HG03558 (cell line): Measurements from ENCODE around the gene ADORA2B.
"Not testable (repeated sequence)": the region's sequence is repeated elsewhere in the genome, so short reads cannot be mapped to it uniquely, and the experiment has no call there.

Experiments
- ATAC-seq: cut with Tn5 transposase; IDR thresholded peaks from one replicate; pipeline ENCODE4 v1.9.1; 2021; ENCODE audit warnings: moderate number of reproducible peaks; ENCODE audit not compliant: unreplicated experiment; ENCODE audit errors: extremely low read depth

Gene ADORA2B

DNA sequence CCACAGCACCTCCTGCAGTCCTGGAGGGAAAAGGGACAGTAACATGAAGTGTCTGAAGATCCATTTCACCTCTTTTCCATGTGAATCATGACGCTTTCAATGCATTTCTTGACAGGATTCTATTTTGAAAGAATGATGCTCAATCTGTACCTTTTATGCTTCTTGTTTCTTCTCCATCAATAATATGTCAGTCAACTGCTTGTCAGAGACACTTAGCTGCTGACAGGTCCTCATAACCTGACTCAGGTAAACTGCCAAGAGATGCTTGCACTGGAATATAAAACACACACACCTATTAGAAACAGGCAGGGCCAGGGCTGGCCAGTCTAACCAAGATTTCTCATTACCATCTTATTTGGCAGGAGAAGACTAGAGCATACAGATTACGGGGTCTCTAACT, 33.0 kb downstream of the ADORA2B start:
- ATAC-seq: no peak

- no peak for ATAC-seq
Measured at GRCh38 chr17:15978606-15979005, 33.7 kb downstream of the ADORA2B start.

DNA sequence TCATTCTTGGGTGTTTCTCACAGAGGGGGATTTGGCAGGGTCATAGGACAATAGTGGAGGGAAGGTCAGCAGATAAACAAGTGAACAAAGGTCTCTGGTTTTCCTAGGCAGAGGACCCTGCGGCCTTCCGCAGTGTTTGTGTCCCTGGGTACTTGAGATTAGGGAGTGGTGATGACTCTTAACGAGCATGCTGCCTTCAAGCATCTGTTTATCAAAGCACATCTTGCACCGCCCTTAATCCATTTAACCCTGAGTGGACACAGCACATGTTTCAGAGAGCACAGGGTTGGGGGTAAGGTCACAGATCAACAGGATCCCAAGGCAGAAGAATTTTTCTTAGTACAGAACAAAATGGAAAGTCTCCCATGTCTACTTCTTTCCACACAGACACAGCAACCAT, 34.1 kb downstream of the ADORA2B start:
- not testable (repeated sequence) for ATAC-seq

- ATAC-seq: peak; percentile 75
Measured at GRCh38 chr17:15981208-15981607, 36.3 kb downstream of the ADORA2B start.

DNA sequence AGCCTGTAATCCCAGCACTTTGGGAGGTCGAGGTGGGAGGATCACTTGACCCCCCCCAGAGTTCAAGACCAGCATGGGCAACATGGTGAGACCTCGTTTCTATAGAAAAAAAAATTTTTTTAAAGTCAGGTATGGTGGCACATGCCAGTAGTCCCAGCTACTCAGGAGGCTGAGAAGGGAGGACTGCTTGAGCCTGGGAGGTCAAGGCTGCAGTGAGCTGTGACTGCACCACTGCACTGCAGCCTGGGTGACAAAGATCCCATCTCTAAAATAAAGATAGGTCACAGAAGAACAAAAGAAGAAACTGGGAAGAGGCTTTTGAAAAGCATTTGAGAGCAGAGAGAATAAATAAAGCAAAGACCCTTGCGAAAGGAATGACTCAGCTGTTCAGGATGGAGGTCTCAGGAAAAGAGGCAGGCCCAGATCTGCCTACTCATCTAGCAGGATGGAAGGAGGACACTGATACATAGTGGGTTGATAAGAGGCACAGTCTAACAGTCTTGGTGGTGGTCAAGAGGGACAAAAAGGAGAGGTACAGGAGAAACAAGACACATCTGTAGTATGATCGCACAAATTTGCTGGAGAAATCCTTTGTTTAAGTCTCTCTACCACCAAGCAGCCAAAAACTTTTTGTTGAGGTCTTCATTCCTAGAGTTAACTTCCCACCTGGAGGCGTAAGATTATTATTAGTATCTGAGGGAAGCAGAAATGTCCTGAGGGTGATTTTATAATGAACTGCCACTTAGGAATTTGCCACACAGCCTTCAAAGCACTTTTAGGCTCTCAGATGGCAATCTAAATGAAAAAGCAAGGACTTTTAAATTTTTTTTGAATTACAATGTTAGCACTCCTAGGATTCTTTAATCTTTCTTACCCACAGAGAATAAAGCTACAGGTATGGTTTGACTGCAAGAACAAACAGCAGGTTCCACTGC, 37.0 kb downstream of the ADORA2B start:
- no peak for ATAC-seq

DNA sequence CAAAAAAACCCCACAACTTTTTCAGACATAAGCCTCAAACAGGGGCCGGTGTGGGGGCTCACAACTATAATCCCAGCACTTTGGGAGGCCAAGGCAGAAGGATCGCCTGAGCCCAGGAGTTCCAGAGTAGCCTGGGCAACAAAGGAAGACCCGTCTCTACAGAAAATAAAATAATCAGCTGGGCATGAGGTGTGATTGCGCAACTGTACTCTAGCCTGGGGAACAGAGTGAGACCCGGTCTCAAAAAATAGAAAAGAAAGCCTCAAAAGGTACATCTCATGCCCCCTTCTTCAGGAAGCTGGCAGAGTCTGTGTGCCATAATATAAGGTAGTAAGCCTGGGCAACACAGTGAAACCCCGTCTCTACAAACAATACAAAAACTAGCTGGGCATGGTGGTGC, 51.4 kb downstream of the ADORA2B start:
- no peak for ATAC-seq

GRCh38 chr17:15998031-15998562, 53.2 kb downstream of the ADORA2B start:
- no peak for ATAC-seq

DNA sequence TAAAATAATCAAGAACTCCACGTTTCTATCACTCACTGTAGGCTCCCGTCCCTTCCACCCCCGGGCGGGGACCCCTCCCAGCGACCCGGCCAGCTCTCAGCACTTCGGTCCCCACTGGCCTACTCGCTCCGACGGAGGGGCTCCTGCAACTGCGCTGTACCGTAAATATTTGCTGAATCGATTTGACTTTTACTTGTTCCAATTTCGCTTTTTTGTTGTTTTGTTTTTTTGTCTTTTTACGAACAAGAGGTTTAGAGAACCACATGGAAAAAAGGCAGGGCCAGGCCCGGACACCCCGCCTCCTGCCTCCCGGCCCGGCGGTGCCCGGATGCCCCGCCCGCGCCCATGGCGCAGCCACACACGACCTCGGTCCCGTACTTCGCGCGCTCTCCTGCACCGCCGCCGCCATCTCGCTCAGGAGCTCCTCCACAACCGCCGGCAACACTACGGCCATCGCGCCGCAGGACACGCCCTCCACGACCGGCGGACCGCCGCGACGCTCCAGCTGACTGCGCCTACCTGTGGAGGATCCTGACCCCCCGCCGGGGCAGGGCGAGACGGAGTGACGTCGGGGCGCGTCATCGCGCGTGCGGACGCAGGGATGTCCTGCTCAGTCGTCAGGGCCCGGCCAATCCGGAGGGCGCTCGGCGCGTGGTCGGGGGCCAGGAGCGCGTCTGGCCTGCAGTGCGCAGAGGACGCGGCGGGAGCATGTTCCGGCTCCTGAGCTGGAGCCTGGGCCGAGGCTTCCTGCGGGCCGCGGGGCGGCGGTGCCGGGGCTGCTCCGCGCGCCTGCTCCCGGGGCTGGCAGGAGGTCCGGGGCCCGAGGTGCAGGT, 54.4 kb downstream of the ADORA2B start, which contains the start of the genes TTC19 and ZSWIM7:
TSS of gene TTC19 (plus strand) at position 684 of the 833 bp plus-strand sequence. CDS start at position 709, 25 bp downstream.
TSS of gene ZSWIM7 (minus strand) at position 564 of the 833 bp plus-strand sequence. CDS start at position 454, 110 bp downstream.
- ATAC-seq: peak; percentile 86

DNA sequence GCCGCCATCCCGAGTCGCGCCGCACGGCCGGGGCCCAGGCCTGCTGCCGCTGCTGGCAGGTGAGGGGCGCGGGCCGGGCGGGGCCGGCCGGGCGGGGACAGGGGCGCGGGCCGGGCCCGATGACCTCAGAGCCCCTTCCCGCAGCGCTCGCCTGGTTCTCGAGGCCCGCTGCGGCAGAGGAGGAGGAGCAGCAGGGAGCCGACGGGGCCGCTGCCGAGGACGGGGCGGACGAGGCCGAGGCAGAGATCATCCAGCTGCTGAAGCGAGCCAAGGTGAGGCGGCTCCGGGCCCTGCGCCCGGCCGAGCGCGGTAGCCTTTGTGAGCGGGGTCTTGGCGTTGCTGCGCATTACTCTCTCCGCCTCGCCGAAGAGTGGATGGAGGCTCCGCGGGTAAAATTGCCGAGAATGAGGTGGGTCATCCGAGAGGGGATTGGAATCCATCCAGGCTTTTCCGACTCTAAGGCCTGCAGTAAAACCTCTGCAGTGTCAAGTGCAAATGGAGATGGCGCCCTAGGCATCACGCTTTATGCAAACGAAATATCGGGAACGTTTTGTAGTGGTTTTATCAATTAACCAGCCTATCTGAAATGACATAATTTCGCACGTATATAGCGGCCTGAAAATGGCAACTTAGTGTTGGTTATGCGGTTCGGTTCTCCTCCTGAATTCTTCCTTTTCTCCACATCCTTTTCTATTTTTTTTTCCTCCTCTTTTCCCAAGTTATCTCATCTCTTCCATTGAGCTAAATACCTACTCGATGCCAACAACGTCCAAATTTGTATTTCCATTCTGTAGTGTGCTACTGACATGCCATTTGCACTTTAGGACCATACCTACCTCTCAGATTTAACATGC, 55.3 kb downstream of the ADORA2B start:
- ATAC-seq: peak; percentile 30

DNA sequence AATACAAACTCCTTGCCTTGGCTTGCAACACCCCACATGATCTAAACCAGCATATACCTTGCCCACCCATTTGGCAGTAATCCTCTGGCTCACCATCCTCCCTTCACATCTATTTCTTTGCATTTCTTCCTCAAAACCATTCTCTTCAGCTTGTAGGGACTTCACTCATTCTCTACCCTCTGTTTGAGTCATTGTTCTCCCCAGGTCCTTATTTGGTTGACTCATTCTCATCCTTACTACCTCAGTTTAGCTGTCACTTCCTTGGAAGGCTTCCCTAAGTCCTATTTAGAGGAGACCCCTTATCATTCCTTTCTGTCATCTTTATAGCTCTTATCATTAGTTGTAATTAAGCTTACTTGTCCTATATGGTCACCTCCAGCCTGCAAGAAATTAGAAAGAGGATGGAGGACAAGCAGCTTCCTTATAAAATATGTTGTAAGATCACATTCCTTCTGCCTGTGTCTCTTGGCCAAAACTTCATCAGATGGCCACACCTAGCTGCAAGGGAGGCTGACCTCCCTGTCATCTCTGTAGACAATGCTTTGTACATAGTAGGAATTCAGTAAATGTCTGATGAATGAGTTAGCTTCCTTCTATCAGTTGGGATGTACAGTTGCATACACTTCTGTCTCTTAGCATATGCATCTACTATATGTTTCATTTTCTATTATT, 56.4 kb downstream of the ADORA2B start:
- ATAC-seq: no peak

GRCh38 chr17:16002708-16003260, 57.9 kb downstream of the ADORA2B start:
- ATAC-seq: no peak

DNA sequence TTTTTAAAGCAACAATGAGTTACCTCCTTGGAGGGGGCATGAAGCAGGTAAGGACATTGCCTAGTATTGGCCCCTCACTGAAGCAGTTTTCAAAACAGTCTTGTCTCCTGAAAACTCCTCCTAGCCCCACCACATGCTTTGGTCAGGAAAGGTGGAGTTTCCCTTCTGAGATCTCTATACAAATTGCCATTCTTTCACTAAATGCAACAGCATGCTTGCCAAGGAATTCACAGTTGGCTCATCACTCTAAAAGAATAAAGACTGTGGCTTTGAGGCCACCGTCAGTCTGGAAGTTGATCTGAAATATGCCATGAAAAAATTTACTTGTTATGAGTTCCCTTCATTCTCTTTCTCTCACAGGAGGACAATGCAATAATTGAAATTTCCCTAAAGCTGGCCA, 58.9 kb downstream of the ADORA2B start:
- ATAC-seq: no peak

- ATAC-seq: no peak
Measured at GRCh38 chr17:16005636-16006035, 60.7 kb downstream of the ADORA2B start.

DNA sequence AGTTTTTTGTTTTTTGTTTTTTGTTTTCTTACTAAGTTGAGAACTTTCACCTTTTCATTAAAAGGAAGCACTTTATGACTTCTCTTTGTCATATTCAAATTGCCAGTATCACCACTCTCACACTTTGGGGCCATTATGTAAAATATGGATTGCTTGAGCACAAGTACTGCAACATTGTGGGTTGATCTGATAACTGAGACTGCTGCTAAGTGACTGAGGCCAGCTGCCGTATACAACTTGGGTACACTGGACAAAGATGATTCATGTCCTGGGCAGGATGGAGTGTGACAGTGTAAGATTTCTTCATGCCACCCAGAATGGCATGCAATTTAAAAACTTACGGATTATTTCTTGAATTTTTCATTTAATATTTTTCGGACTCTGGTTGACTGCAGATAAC, 62.5 kb downstream of the ADORA2B start:
- ATAC-seq: no peak

GRCh38 chr17:16013943-16014407, 69.0 kb downstream of the ADORA2B start:
- no peak for ATAC-seq

GRCh38 chr17:16019347-16019746, 74.4 kb downstream of the ADORA2B start:
- ATAC-seq: no peak

DNA sequence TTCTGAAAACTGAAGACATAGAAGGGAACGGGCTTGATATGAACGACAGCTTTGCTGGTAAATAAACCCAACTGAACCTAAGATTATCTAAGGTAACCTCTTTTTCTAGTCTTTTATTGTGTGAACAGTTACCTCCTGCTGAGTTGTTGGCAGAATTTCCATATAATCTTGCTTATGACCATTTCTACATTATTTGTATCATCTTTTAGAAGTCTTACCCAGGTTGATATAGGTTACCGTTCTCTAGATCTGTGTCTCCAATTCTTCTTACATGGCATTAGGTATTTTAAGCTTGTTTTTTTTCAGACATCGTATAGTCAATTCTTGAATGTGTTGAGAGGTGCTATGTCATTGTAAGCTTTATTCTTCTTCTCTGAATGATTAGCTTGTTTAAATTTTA, 79.0 kb downstream of the ADORA2B start:
- ATAC-seq: no peak

GRCh38 chr17:16025202-16025601, 80.3 kb downstream of the ADORA2B start:
- no peak for ATAC-seq
